GM19193 (cell line): ENCODE data around the gene FBXO44.

Experiments used
- POLR2A ChIP-seq: IDR thresholded peaks from 4 replicates; pipeline ENCODE4 v1.6.1; 2011; ENCODE audit not compliant: insufficient read depth, insufficient read length; ENCODE audit errors: extremely low read depth

Gene FBXO44

DNA sequence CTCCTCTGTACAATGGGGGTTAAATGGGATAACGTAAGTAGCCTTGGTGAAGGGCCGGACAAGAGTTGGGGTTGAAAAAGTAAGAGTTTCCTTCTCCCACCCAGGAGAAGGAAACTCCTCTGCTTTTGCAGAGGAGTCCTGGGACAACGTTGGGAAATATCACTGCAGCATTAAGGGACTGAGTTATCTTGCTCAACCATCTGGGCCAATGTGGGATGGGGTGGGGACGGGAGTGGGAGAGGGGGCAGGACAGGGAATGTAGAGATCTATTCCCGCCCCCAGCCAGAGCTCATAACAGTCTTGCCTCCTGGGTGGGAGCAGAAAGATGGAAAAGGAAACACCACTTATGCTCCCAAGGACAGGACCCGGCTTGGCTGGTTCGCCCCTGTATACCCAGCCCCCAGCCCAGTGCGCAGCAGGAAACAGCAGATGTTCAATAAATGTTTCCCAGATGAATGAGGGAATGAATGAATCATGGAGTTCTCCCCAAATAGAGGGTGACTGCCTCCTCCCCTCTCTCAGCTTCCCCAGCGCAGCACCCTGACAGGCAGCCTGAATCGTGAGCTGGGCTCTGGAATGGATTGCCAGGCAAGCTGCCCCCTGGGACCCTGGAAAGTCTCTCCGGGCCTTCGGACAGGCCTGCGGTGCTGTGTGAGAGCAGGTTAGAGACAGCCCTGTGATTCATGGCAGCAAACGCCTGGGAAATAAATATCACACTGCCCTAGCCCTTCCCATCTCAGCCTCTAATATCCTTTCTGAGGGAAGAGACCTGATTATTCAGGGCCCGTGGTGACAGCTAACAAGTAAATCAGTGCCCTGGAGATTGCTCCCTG, 25.3 kb upstream of the FBXO44 start:
- no peak for TF ChIP-seq POLR2A

DNA sequence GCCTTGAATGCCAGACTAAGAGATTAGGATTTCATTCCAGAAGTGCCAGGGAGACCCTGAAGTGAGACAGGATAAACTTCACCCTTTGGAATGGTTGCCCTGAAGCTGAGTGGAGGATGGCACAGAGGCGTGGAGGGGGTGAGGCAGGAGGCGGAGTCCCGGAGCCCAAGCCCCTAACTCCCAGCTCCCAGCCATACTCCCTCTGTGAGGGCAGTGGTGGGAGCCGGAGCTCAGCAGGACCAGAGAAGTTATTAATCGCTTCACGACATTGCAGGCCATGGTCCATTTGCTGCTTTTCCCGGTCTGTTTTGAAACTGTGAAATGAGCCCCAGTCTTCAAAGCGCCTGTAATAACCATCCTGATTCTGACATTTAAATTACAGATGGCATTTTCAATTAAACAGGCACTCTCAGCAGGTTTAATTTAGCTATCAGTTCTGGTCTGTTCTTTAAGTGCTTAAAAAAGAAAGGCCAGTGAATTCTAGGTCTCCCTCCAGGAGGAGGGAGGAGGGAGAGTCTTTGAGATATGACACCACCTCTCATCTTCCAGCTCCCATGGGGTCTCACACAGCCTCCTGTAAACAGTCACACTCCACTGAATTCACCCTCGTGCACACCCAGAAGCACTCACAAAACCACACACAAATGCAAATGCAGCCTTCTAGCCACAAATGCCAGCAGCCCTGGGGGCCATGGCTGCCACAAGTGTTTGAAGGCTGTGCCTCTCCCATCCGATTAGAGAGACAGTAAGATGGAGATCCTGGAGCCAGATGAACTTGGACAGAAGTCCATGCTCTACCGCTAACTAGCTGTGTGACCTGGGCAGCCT, 20.1 kb upstream of the FBXO44 start:
- TF ChIP-seq POLR2A = no peak

DNA sequence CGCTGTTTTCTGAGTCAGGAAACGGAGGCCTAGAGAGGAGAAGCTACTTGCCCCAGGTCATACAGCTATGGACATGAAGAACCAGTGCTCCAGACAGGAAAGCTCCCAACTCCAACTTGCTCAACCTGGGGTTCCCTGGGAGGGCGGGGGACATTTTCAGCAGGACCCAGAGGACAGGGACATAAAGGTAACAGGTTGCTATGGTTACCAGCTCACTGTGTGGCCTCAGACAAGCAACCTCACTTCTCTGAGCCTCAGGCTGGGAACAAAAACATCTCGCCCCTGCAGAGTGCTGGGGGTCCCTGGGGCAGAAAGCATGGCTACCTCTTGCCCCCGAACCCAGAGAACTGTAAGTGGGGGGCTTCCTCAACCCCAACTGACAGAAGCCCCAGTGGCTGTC, 16.6 kb upstream of the FBXO44 start:
- TF ChIP-seq POLR2A = no peak

DNA sequence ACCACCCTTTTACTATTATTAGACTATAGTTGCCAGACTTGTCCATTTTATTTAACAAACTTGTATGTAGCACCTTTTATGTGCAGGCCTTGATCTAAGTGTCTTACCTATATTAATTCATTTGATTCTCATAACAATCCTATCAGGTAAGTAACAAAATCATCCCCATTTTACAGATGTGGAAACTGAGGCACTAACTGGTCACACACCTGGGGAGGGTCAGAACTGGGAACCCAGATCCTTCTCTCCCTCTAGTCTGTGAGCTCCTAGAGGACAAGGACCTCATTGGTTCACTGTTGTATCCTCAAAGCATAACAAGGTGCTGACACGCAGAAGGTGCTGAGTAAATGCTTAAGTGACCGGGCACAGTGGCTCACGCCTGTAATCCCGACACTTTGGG, 15.3 kb upstream of the FBXO44 start:
- no peak for TF ChIP-seq POLR2A

DNA sequence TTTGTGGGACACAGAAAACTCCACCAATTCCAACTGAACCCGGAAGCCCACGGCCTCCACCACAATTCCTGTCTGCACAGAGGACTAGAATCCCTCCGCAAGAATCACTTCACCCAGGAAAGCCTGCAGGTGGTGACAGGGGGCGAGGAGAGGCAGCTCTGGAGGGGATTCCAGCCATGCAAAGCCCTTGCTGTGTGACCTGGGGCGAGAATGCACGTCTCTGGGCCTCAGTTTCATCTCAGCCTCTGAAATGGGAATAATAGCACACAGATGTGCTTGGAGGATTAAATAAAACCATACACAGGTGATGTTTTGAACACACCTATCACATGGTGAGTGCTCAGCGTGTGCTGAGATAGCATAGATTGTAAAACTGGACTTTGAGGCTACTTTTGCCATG, 14.6 kb upstream of the FBXO44 start:
- no peak for TF ChIP-seq POLR2A

DNA sequence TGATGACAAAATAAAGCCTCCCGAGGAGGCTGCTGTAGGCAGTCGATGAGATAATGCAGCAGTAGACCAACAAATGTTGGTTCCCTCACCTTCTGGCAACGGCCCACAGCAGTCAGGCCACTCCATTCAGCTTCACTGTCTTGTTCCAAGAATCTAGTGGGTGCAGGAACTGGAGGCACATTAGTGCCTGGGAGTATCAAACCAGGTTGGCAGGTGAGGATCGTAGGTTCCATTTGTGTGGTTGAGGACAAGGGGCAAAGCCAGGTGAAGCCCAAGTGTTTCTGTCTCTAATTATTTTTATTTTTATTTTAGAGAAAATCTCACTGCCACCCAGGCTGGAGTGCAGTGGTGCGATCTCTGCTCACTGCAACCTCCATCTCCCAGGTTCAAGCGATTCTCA, 13.7 kb upstream of the FBXO44 start:
- no peak for TF ChIP-seq POLR2A

DNA sequence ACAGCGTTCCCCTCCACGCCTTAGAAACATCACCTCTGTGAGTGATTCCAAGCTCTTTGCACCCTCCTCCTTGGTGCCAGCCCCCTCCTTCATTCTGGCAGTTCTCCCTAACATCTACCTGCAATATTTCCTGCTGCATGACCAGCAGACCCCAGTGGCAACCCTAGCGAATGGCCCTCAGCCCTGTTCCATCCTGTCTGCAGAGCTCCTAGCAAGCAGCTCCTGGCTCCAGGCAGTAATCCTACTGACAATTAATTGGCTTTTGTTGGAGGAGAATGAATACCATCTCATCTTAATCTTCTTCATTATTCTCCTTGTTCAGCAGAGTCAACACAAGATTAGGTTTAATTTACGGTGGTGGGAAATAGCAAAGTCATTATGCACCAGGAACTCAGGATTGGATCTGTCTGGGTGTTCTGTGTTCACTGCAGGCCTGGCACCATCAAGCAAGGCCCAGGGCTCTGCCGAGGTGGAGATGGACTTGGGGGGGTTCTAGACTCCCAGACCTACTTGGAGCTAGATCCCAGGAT, 12.8 kb upstream of the FBXO44 start:
- TF ChIP-seq POLR2A = no peak

DNA sequence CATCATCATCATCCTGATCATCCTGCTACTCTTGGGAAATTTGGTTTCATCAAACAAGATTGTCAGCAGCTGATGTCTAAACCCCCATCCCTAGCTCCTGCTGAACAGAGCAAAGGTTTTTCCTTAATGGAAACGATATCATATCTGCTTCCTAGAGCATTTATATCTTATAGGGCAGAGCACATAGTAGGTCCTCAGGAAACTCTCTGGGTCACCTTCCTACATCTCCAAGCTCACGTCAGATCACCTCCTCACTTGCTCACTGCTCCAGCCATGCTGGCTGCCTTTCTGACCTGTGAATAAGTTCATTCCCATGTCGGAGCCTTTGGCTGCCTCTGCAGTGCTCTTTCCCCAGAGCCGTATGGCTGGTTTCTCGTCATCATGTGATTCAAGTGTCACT, 10.9 kb upstream of the FBXO44 start:
- no peak for TF ChIP-seq POLR2A

DNA sequence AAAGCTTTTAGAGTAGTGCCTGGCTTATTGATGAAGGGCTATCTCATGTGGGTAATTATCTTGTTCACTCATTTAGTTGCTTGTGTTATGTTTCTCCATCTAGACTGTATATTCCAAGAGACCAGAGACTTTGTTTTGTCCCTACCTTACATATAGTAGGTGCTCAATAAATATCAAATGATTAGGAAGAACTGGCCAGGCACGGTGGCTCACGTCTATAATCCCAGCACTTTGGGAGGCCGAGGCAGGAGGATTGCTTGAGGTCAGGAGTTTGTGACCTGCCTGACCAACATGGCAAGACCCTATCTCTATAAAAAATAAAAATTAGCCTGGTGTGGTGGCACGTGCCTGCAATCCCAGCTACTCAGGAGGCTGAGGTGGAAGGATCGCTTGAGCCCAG, 9.4 kb upstream of the FBXO44 start:
- no peak for TF ChIP-seq POLR2A

DNA sequence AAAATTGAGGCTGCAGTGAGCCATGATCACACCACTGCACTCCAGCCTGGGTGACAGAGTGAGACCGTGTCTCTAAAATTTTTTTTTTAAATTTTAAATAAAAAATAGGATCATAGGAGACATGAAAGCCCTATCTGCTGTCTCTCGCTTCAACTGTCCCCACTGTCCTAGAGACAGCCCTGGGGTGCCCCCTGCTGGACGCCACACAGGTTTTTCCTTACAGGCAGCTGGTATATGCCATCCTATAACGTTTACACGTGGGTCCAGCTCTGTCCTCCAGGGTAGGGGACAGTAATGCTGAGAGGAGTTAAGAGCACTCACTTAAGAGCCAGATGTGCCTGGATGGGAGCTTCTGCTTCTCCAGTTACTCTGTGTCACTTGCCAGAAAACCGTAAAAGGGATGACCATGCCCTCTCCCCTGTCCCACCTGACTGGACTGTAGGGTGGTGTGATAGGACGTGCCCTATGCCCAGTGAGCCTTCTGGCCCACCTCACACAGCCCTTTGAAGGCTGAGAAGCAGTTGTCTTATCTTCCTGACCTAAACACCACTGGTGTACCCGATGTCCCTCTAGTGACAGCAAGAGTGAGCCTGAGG, 8.9 kb upstream of the FBXO44 start:
- TF ChIP-seq POLR2A = no peak

DNA sequence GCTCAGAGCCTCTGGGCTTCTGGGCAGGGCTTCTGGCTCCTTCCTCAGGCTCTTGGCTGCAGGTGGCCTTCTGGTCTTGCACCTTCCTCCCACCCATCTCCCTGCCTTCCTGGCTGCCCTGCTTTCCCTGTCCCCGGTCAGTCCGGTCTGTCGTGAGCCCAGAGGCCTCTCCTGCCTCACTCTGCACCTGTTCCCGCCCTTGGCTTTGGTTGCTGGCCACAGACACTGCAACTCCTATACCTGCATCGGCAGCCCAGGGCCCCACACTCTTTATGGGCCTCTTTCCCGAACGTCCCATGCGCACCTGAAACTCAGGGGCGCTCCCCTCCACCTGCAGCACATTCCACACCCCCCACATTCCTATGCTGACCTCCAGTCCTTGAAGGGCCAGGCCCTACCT, 8.4 kb upstream of the FBXO44 start:
- TF ChIP-seq POLR2A = no peak

DNA sequence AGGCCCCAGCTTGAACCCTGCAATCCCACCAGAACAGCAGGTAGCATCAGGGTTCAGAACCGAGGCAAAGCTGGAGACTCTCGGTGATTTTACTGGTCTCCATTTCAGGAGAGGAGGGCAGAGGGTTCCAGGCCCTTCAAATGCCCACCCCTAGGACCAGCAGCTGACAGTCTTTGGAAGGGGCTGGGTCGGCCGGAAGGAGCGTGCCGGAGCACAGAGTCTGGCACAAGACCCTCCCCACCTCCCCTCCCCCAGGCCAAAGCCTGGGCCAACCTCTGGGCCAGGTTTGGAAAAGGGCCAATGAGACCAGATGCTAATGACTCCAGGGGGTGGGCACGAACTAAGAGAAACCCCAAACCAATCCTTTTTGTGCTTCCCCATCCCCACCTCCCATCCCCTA, 7.3 kb upstream of the FBXO44 start:
- TF ChIP-seq POLR2A = no peak

DNA sequence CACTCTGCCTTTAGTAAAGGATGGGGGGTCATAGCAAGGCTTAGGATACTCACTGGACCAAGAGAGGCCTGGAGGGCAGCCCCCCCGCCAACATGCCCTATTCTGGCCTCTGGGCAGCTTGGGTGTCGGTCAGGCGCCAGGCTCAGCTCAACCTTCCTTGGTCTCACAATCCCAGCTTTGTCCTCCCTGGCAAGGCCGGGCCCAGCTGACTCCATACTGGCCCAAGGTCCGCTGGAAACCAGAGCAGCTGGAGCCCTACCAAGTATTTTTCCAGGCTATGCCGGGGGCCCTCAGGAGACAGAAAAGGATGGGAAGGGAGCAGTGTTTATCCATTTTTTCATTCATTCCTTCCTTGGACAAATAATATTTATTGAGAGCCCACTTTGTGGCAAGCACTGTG, 6.6 kb upstream of the FBXO44 start:
- TF ChIP-seq POLR2A = no peak

DNA sequence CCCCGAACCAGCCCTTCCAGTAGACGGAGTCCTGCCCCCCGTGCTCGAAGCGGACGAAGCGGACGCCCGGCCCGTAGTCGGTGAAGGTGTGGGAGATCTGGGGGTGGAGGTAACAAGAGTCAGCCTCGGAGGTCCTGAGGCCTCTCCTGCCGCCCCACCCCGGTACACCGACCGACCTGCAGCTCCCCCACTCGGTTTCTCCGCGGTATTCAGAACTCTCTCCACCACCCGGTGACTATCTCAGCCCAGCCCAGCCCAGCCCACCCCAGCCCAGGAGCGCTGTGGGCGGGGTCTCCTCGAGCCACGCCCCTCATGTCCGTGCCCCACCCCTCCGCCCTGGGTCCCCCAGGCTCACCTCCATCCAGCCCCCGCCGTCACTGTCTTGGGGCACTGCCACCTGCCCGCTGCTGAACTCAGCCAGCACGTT, 5.9 kb upstream of the FBXO44 start:
- no peak for TF ChIP-seq POLR2A

DNA sequence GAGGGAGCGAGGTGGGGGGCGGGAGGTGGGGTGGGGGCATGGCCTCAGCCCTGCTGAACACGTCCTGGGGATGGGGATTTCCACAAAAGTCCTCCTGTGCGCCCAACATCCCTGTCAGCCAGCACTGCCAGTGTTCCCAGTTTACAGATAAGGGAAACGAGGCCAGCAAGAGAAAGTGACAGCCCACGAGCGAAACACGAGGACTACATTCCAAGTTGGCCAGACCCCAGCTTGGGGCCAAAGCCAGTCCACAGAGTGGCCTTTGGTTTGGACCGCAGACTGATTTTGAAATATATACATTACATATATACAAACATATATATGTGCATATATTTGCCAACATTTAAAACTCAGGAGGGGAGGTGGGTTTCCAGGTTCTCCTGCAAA, 5.4 kb upstream of the FBXO44 start:
- TF ChIP-seq POLR2A = no peak

DNA sequence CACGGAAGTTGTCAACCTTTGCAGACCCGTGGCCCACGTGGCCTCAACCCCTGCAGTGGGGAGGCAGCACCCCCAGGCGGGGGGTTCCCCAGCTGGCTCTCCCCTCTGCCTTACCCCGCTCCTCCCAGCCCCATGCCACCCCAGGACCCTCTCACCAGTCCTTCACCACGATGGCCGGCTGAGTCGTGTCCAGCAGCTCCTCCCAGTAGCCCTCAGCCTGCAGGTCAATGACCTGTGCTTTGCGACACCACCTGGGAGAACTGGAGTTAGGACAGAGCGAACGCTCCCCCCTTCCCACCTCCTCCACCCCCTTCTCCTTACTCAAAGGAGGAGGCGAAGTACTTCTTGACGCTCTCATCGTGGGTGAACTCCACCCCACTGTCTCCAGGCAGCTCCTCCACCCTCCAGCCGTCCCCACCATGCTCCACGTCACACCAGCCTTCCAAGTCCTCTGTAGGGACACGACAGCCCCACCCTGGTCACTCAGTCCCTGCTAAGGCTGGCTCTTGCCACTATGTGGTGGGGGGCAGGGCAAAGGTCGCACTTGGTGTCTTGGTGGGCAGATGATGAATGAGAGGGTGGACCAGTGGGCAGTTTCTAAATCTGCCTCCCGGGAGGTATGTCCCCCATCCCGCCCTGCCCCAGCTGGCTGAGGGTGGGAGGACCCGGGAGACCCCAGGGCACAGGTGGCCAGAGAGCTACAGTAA, 4.9 kb upstream of the FBXO44 start:
- TF ChIP-seq POLR2A = no peak
